PC-3 (cell line): ENCODE results near the gene KRTAP5-5. TPM values are rescaled to one million over a fixed set of nuclear protein-coding genes. Genes with fewer than 3 reads are reported as not detected.

Source experiments
- ATAC-seq: fragments of 200-7000 bp; cut with Tn5 transposase; 2 replicates; pipeline ENCODE4 v1.9.1; 2020; ENCODE audit warnings: mild to moderate bottlenecking, moderate library complexity
- BruUV-seq: library from RNA; stranded (reverse); fragments of 400-500 nt; replicated peaks from 2 replicates; lab custom pipeline; 2021; lab: Mats Ljungman, UMichigan
- CTCF ChIA-PET: fragments of 300-600 bp; sonication (Branson Sonifier 250); formaldehyde crosslinking; loops from one replicate; lab custom pipeline; 2022; ENCODE audit warnings: antibody characterized with exemption; lab: Charles Lee
- POLR2A ChIA-PET: fragments of 300-600 bp; sonication (Branson Sonifier 250); formaldehyde crosslinking; loops from one replicate; lab custom pipeline; 2022; ENCODE audit warnings: antibody characterized with exemption; ENCODE audit not compliant: unreplicated experiment; lab: Charles Lee
- DNase-seq: peaks from one replicate; pipeline ENCODE4 v3.0.0-alpha.2; 2015
- H2AFZ ChIP-seq: fragments of 300-600 bp; sonication (generic); 2 replicates; pipeline ENCODE4 v1.6.0; 2016; ENCODE audit warnings: antibody characterized with exemption, low read length
- H3F3A ChIP-seq: fragments of 300-600 bp; sonication (generic); one replicate; pipeline ENCODE4 v1.6.0; 2017; ENCODE audit warnings: antibody characterized with exemption, low read length, control low read depth, mild to moderate bottlenecking; ENCODE audit not compliant: unreplicated experiment
- H3K27ac ChIP-seq: fragments of 300-600 bp; sonication (generic); 2 replicates; pipeline ENCODE4 v1.5.1; 2016; ENCODE audit warnings: mild to moderate bottlenecking, low read length
- H3K27me3 ChIP-seq: fragments of 300-600 bp; sonication (generic); 2 replicates; pipeline ENCODE4 v1.6.1; 2016; ENCODE audit warnings: low read length, mixed read lengths
- H3K36me3 ChIP-seq: fragments of 300-600 bp; sonication (generic); 2 replicates; pipeline ENCODE4 v1.6.1; 2016; ENCODE audit warnings: low read depth, mixed run types, low read length, mixed read lengths
- H3K4me1 ChIP-seq: fragments of 300-600 bp; sonication (generic); 2 replicates; pipeline ENCODE4 v1.5.1; 2016; ENCODE audit warnings: low read length; ENCODE audit not compliant: insufficient read depth
- H3K4me2 ChIP-seq: fragments of 300-600 bp; sonication (generic); 2 replicates; pipeline ENCODE4 v1.6.0; 2016; ENCODE audit warnings: low read length
- H3K4me3 ChIP-seq: fragments of 300-600 bp; sonication (generic); 2 replicates; pipeline ENCODE4 v1.5.1; 2016; ENCODE audit warnings: mild to moderate bottlenecking, low read length, mixed read lengths
- H3K79me2 ChIP-seq: fragments of 300-600 bp; sonication (generic); 2 replicates; pipeline ENCODE4 v1.6.1; 2017; ENCODE audit warnings: low read length, mixed read lengths
- H3K9ac ChIP-seq: fragments of 300-600 bp; sonication (generic); 2 replicates; pipeline ENCODE4 v1.6.0; 2016; ENCODE audit warnings: mild to moderate bottlenecking, low read length
- H3K9me2 ChIP-seq: fragments of 300-600 bp; sonication (generic); replicated peaks from 2 replicates; pipeline ENCODE4 v1.6.1; 2016; ENCODE audit warnings: mixed run types, low read length, mixed read lengths
- H3K9me3 ChIP-seq: fragments of 300-600 bp; sonication (generic); 2 replicates; pipeline ENCODE4 v1.6.1; 2016; ENCODE audit warnings: low read length, mixed read lengths
- H4K20me1 ChIP-seq: fragments of 300-600 bp; sonication (generic); 2 replicates; pipeline ENCODE4 v1.6.1; 2016; ENCODE audit warnings: low read length, mixed read lengths
- CTCF ChIP-seq: fragments of 300-600 bp; sonication (generic); conservative IDR thresholded peaks from 2 replicates; pipeline ENCODE4 v1.5.1; 2017; ENCODE audit warnings: antibody characterized with exemption, low read depth, mild to moderate bottlenecking, low read length
- EZH2 ChIP-seq: fragments of 300-600 bp; sonication (generic); IDR thresholded peaks from one replicate; pipeline ENCODE4 v1.6.1; 2017; ENCODE audit warnings: antibody characterized with exemption, mild to moderate bottlenecking, low read length; ENCODE audit not compliant: unreplicated experiment
- EZH2phosphoT487 ChIP-seq: fragments of 300-600 bp; sonication (generic); IDR thresholded peaks from 2 replicates; pipeline ENCODE4 v1.6.1; 2018; ENCODE audit warnings: mild to moderate bottlenecking, antibody characterized with exemption, low read length, borderline replicate concordance
- intact Hi-C: fragments of 100-400 bp; cut with micrococcal nuclease; formaldehyde crosslinking; loops from 2 replicates; pipeline ENCODE4 v1.9.0; 2023
- total RNA-seq: library from RNA; depleted of rRNA; stranded (reverse); fragments of >200 nt; gene quantifications from 2 replicates; pipeline ENCODE4 v1.2.3, GENCODE V29; 2014

KRTAP5-5 gene
- total RNA-seq, 1 experiment from 2014 or later = not detected

GRCh38 chr11:1652026-1652425, 22.5 kb downstream of the KRTAP5-5 start:
- Histone ChIP-seq H3K4me1 (no peaks in the 10 kb centered on the region), H3K4me2 (no peak overlapping the region), H3K9me2 (no peaks in the 10 kb centered on the region), H3K9ac (no peak overlapping the region), H3K79me2 (no peaks in the 10 kb centered on the region), H3F3A (no peaks in the 10 kb centered on the region), H2AFZ (no peak overlapping the region), H3K9me3 (no peaks in the 10 kb centered on the region), H4K20me1 (no peaks in the 10 kb centered on the region), H3K36me3 (no peaks in the 10 kb centered on the region), H3K4me3 (no peak overlapping the region), H3K27me3 (0 out of 2 replicates have a peak, but pooled peaks cover 5% of the 10 kb centered on the region), H3K27ac (no peak overlapping the region)
- POLR2A ChIA-PET = no interaction called here
- no TSS peak for BruUV-seq
- intact Hi-C loops = loop anchor here (2.0 to 5.0 kb wide), 2 partner anchors 40 to 505 kb away; no protein-coding TSS in a partner anchor
- TF ChIP-seq CTCF (no peak), EZH2 (no peak), EZH2phosphoT487 (no peak)
- ATAC-seq (no peak), DNase-seq (no peak)
- CTCF ChIA-PET = interaction anchor here (0.5 to 1.3 kb wide), 13 partner anchors 12 to 1171 kb away, joined by 3 to 16 read pairs (median 5); partner anchors contain the start of gene SYT8

GRCh38 chr11:1652442-1652770, 22.8 kb downstream of the KRTAP5-5 start:
- H3K27ac ChIP-seq = no peak overlapping the region
- no peak overlapping the region for H2AFZ ChIP-seq
- TF ChIP-seq CTCF = no peak
- no peak for TF ChIP-seq EZH2
- no peak for TF ChIP-seq EZH2phosphoT487
- no peaks in the 10 kb centered on the region for H4K20me1 ChIP-seq
- H3K9ac ChIP-seq = no peak overlapping the region
- no peaks in the 10 kb centered on the region for H3K36me3 ChIP-seq
- H3K27me3 ChIP-seq = 0 out of 2 replicates have a peak, but pooled peaks cover 5% of the 10 kb centered on the region
- no TSS peak for BruUV-seq
- no peak for DNase-seq
- H3K9me2 ChIP-seq = no peaks in the 10 kb centered on the region
- ATAC-seq = no peak
- H3K4me1 ChIP-seq = no peaks in the 10 kb centered on the region
- no peaks in the 10 kb centered on the region for H3K9me3 ChIP-seq
- H3K4me2 ChIP-seq = no peak overlapping the region
- ChIA-PET POLR2A (no interaction called here), CTCF (interaction anchor here (0.5 to 1.3 kb wide), 14 partner anchors 12 to 1171 kb away, joined by 3 to 16 read pairs (median 5); partner anchors contain the start of gene SYT8)
- no peaks in the 10 kb centered on the region for H3K79me2 ChIP-seq
- intact Hi-C loops = loop anchor here (2.0 to 5.0 kb wide), 2 partner anchors 40 to 504 kb away; no protein-coding TSS in a partner anchor
- no peak overlapping the region for H3K4me3 ChIP-seq
- H3F3A ChIP-seq = no peaks in the 10 kb centered on the region
